Mesothelial cell of epicardium (in vitro differentiated cells): ENCODE data around the gene NFAT5. TPM values are rescaled to one million over a fixed set of nuclear protein-coding genes. Genes with fewer than 3 reads are reported as not detected.

Source experiments
- DNase-seq, 2 experiments: peaks; one replicate each; pipeline ENCODE4 v3.0.0; 2021; ENCODE audit warnings: low spot score in 2 of 2; ENCODE audit not compliant: unreplicated experiment in 2 of 2
- H3K27ac Mint-ChIP-seq: 2 replicates; pipeline ENCODE4 v1.8.0; 2021; ENCODE audit warnings: mixed read lengths
- H3K27me3 Mint-ChIP-seq: 2 replicates; pipeline ENCODE4 v1.8.0; 2021; ENCODE audit warnings: low read depth, mixed read lengths
- H3K36me3 Mint-ChIP-seq: 2 replicates; pipeline ENCODE4 v1.8.0; 2021; ENCODE audit warnings: mixed read lengths
- H3K4me1 Mint-ChIP-seq: 2 replicates; pipeline ENCODE4 v1.8.0; 2021; ENCODE audit warnings: mixed read lengths
- H3K4me3 Mint-ChIP-seq: 2 replicates; pipeline ENCODE4 v1.8.0; 2021; ENCODE audit warnings: mild to moderate bottlenecking, moderate library complexity, mixed read lengths
- H3K9me3 Mint-ChIP-seq: 2 replicates; pipeline ENCODE4 v1.8.0; 2021; ENCODE audit warnings: mixed read lengths
- CTCF ChIP-seq: fragments of 200-600 bp; sonication (generic); IDR thresholded peaks from one replicate; pipeline ENCODE4 v1.5.0; 2021; ENCODE audit warnings: antibody characterized with exemption; ENCODE audit not compliant: unreplicated experiment
- total RNA-seq: library from RNA; stranded (reverse); gene quantifications from 3 replicates; pipeline ENCODE4 v1.2.1, GENCODE V29; 2021

Gene NFAT5
- total RNA-seq, 1 donor from 2014 or later = 92.5 TPM

GRCh38 chr16:69662901-69663300 is 97.1 kb downstream of the NFAT5 start:
- H3K9me3 Mint-ChIP-seq = no peaks in the 10 kb centered on the region
- H3K4me3 Mint-ChIP-seq = no peak overlapping the region
- H3K27me3 Mint-ChIP-seq = no peaks in the 10 kb centered on the region
- no peak for DNase-seq
- H3K27ac Mint-ChIP-seq = peak overlapping the region; percentile 86
- H3K36me3 Mint-ChIP-seq = peaks cover 18% of the 10 kb centered on the region
- no peaks in the 10 kb centered on the region for H3K4me1 Mint-ChIP-seq
- TF ChIP-seq CTCF = no peak

GRCh38 chr16:69663846-69664245 is 98.1 kb downstream of the NFAT5 start:
- no peak for TF ChIP-seq CTCF
- Mint-ChIP-seq H3K4me1 (no peaks in the 10 kb centered on the region), H3K4me3 (no peak overlapping the region), H3K27me3 (no peaks in the 10 kb centered on the region), H3K9me3 (no peaks in the 10 kb centered on the region), H3K27ac (no peak overlapping the region), H3K36me3 (peaks cover 21% of the 10 kb centered on the region)
- DNase-seq = no peak

- Mint-ChIP-seq H3K36me3 (peaks cover 22% of the 10 kb centered on the region), H3K27ac (no peak overlapping the region), H3K9me3 (no peaks in the 10 kb centered on the region), H3K4me3 (no peak overlapping the region), H3K4me1 (no peaks in the 10 kb centered on the region), H3K27me3 (no peaks in the 10 kb centered on the region)
- TF ChIP-seq CTCF = no peak
- no peak for DNase-seq
Measured at GRCh38 chr16:69669577-69669976, 103.8 kb downstream of the NFAT5 start.

- Mint-ChIP-seq H3K36me3 (peaks cover 39% of the 10 kb centered on the region), H3K9me3 (no peaks in the 10 kb centered on the region), H3K27ac (peak overlapping the region; percentile 61), H3K4me1 (no peaks in the 10 kb centered on the region), H3K27me3 (no peaks in the 10 kb centered on the region), H3K4me3 (no peak overlapping the region)
- no peak for TF ChIP-seq CTCF
- no peak for DNase-seq
Measured at GRCh38 chr16:69672315-69672997, 106.7 kb downstream of the NFAT5 start.

GRCh38 chr16:69672998-69673713 is 107.4 kb downstream of the NFAT5 start:
- peaks cover 42% of the 10 kb centered on the region for H3K36me3 Mint-ChIP-seq
- no peak for DNase-seq
- H3K9me3 Mint-ChIP-seq = no peaks in the 10 kb centered on the region
- H3K27me3 Mint-ChIP-seq = no peaks in the 10 kb centered on the region
- TF ChIP-seq CTCF = no peak
- peak overlapping the region; percentile 50 for H3K27ac Mint-ChIP-seq
- H3K4me1 Mint-ChIP-seq = no peaks in the 10 kb centered on the region
- H3K4me3 Mint-ChIP-seq = no peak overlapping the region
